Nephron progenitor cell (in vitro differentiated cells): ENCODE measurements around the gene COLGALT1.
"Not testable (repeated sequence)": the region's sequence is repeated elsewhere in the genome, so short reads cannot be mapped to it uniquely, and the experiment has no call there.

Experiments
- DNase-seq: peaks from one replicate; pipeline ENCODE4 v3.0.0; 2021
- H3K27ac Mint-ChIP-seq: 2 replicates; pipeline ENCODE4 v1.8.0; 2021; ENCODE audit warnings: mild to moderate bottlenecking, moderate library complexity, mixed read lengths
- H3K27me3 Mint-ChIP-seq: 2 replicates; pipeline ENCODE4 v1.8.0; 2021; ENCODE audit warnings: mild to moderate bottlenecking, low read depth, mixed read lengths; ENCODE audit not compliant: poor library complexity
- H3K36me3 Mint-ChIP-seq: 2 replicates; pipeline ENCODE4 v1.8.0; 2021; ENCODE audit warnings: low read depth, mixed read lengths
- H3K4me1 Mint-ChIP-seq: 2 replicates; pipeline ENCODE4 v1.8.0; 2021; ENCODE audit warnings: mixed read lengths
- H3K4me3 Mint-ChIP-seq: 2 replicates; pipeline ENCODE4 v1.8.0; 2021; ENCODE audit warnings: mild to moderate bottlenecking, moderate library complexity, mixed read lengths
- H3K9me3 Mint-ChIP-seq: 2 replicates; pipeline ENCODE4 v1.8.0; 2021; ENCODE audit warnings: mild to moderate bottlenecking, moderate library complexity, mixed read lengths
- TF ChIP-seq, protein P1 (sequence below): fragments of 200-600 bp; sonication (generic); IDR thresholded peaks from 2 replicates; pipeline ENCODE4 v1.5.0; 2021; ENCODE audit warnings: antibody characterized with exemption

The COLGALT1 gene

GRCh38 chr19:17515408-17516149 is 39.9 kb upstream of the COLGALT1 start:
- DNase-seq = no peak
- H3K36me3 Mint-ChIP-seq = peaks cover 60% of the 10 kb centered on the region
- H3K4me1 Mint-ChIP-seq = peaks cover 25% of the 10 kb centered on the region
- H3K27me3 Mint-ChIP-seq = peaks cover 3% of the 10 kb centered on the region
- TF ChIP-seq, protein P1, sequence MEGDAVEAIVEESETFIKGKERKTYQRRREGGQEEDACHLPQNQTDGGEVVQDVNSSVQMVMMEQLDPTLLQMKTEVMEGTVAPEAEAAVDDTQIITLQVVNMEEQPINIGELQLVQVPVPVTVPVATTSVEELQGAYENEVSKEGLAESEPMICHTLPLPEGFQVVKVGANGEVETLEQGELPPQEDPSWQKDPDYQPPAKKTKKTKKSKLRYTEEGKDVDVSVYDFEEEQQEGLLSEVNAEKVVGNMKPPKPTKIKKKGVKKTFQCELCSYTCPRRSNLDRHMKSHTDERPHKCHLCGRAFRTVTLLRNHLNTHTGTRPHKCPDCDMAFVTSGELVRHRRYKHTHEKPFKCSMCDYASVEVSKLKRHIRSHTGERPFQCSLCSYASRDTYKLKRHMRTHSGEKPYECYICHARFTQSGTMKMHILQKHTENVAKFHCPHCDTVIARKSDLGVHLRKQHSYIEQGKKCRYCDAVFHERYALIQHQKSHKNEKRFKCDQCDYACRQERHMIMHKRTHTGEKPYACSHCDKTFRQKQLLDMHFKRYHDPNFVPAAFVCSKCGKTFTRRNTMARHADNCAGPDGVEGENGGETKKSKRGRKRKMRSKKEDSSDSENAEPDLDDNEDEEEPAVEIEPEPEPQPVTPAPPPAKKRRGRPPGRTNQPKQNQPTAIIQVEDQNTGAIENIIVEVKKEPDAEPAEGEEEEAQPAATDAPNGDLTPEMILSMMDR = no peak
- peaks cover 30% of the 10 kb centered on the region for H3K9me3 Mint-ChIP-seq
- no peak overlapping the region for H3K4me3 Mint-ChIP-seq
- peak overlapping the region; percentile 25 for H3K27ac Mint-ChIP-seq

GRCh38 chr19:17517898-17518297 is 37.6 kb upstream of the COLGALT1 start:
- H3K36me3 Mint-ChIP-seq = peaks cover 69% of the 10 kb centered on the region
- H3K4me3 Mint-ChIP-seq = no peak overlapping the region
- TF ChIP-seq, protein P1 = no peak
- no peak for DNase-seq
- H3K9me3 Mint-ChIP-seq = peaks cover 30% of the 10 kb centered on the region
- peaks cover 10% of the 10 kb centered on the region for H3K4me1 Mint-ChIP-seq
- H3K27me3 Mint-ChIP-seq = peaks cover 3% of the 10 kb centered on the region
- H3K27ac Mint-ChIP-seq = no peak overlapping the region

GRCh38 chr19:17518654-17519053 is 36.8 kb upstream of the COLGALT1 start:
- H3K4me1 Mint-ChIP-seq, DNase-seq, H3K27ac Mint-ChIP-seq, H3K27me3 Mint-ChIP-seq, H3K4me3 Mint-ChIP-seq: not testable (repeated sequence)
- Mint-ChIP-seq H3K9me3 (peaks cover 30% of the 10 kb centered on the region), H3K36me3 (peaks cover 68% of the 10 kb centered on the region)

DNA sequence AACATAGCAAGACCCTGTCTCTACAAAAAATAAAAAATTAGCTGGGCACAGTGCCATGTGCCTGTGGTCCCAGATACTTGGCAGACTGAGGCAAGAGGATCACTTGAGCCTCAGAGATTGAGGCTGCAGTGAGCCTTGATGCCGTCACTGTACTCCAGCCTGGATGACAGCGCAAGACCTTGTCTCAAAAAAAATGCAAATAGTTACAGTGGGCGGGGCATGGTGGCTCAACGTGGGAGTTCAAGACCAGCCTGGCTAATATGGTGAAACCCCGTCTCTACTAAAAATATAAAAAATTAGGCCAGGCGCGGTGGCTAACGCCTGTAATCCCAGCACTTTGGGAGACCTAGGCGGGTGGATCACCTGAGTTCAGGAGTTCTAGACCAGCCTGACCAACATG is 35.5 kb upstream of the COLGALT1 start:
- peaks cover 34% of the 10 kb centered on the region for H3K9me3 Mint-ChIP-seq
- H3K4me3 Mint-ChIP-seq = no peak overlapping the region
- peaks cover 67% of the 10 kb centered on the region for H3K36me3 Mint-ChIP-seq
- DNase-seq = no peak
- H3K27ac Mint-ChIP-seq = peak overlapping the region; percentile 61
- no peaks in the 10 kb centered on the region for H3K4me1 Mint-ChIP-seq
- peaks cover 6% of the 10 kb centered on the region for H3K27me3 Mint-ChIP-seq
- TF ChIP-seq, protein P1 = no peak

DNA sequence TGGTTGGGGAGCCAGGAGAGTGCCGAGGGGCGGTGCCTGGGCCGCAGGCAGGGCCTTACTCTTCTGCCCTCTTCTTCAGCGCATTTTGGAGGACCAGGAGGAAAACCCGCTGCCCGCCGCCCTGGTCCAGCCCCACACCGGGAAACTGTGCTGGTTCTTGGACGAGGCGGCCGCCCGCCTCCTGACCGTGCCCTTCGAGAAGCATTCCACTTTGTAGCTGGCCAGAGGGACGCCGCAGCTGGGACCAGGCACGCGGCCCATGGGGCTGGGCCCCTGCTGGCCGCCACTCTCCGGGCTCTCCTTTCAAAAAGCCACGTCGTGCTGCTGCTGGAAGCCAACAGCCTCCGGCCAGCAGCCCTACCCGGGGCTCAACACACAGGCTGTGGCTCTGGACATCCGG is 34.6 kb upstream of the COLGALT1 start:
- Mint-ChIP-seq H3K4me3 (no peak overlapping the region), H3K4me1 (no peaks in the 10 kb centered on the region), H3K27ac (no peak overlapping the region), H3K36me3 (peaks cover 60% of the 10 kb centered on the region), H3K27me3 (peaks cover 9% of the 10 kb centered on the region), H3K9me3 (peaks cover 32% of the 10 kb centered on the region)
- TF ChIP-seq, protein P1 = no peak
- no peak for DNase-seq

DNA sequence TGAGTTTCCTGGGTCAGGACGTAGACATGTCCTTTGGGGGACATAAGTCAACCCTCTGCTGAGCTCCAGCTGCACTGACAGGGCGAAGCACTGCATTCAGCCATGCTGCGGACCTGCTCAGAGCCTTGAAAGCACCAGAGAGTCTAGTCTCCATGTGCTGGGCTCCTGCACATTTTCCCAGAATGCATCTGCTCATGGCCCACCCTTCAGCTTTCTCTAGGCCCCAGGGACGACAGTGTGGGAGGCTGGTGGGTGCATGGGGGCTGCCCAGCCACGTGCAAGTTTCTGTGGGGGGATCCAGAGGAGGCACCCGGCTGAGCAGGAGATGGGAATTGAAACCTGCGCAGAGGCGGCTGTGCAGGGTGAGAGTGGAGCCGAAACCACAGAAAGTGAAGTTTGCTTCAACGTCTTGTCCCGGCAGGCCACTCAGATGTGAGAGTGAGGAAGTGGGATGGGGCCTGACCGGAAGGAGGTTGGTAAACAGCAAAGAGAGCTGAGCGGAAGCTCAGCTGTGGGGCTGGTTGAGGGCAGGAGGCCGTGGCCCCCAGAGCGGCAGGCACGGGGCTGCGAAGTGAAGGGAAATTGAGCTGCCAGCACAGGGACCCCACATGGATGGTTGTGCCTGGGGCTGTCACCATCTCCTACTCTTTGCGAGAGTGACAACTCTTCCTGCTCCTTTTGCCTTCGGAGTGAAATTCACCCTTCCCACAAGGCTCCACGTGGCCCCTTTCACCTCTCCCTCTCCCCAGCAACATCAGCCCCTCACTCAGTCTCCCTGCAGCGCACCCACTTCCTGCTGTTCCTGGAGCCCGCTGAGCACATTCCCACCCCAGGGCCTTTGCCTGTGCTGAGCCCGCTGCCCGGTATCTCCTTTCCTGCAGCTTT is 32.2 kb upstream of the COLGALT1 start:
- Mint-ChIP-seq H3K9me3 (peaks cover 8% of the 10 kb centered on the region), H3K27ac (no peak overlapping the region), H3K27me3 (peaks cover 15% of the 10 kb centered on the region), H3K36me3 (peaks cover 36% of the 10 kb centered on the region), H3K4me3 (no peak overlapping the region), H3K4me1 (no peaks in the 10 kb centered on the region)
- no peak for DNase-seq
- TF ChIP-seq, protein P1 = no peak
